HG02885 (cell line): ENCODE measurements around the gene ANAPC1.
"Not testable (repeated sequence)": the region's sequence is repeated elsewhere in the genome, so short reads cannot be mapped to it uniquely, and the experiment has no call there.

Source experiments
- ATAC-seq: cut with Tn5 transposase; IDR thresholded peaks from one replicate; pipeline ENCODE4 v1.9.1; 2021; ENCODE audit warnings: mild to moderate bottlenecking; ENCODE audit not compliant: unreplicated experiment, poor library complexity

Gene ANAPC1

GRCh38 chr2:111747410-111748115, 136.4 kb downstream of the ANAPC1 start:
- ATAC-seq = peak; percentile 90

- not testable (repeated sequence) for ATAC-seq
These were observed 139.2 kb downstream of the ANAPC1 start for GRCh38 chr2:111744751-111745150.

- ATAC-seq = not testable (repeated sequence)
These were observed 142.5 kb downstream of the ANAPC1 start for GRCh38 chr2:111741517-111741916.

GRCh38 chr2:111735838-111736721, 147.9 kb downstream of the ANAPC1 start:
- ATAC-seq = peak; percentile 63

GRCh38 chr2:111735420-111735819, 148.6 kb downstream of the ANAPC1 start:
- ATAC-seq = not testable (repeated sequence)

- ATAC-seq = not testable (repeated sequence)
These were observed 154.1 kb downstream of the ANAPC1 start for GRCh38 chr2:111729812-111730458.

GRCh38 chr2:111727611-111728110, 156.3 kb downstream of the ANAPC1 start:
- ATAC-seq = not testable (repeated sequence)

- ATAC-seq = not testable (repeated sequence)
These were observed 158.3 kb downstream of the ANAPC1 start for GRCh38 chr2:111725742-111726141.

GRCh38 chr2:111719610-111720009, 164.4 kb downstream of the ANAPC1 start:
- ATAC-seq = not testable (repeated sequence)
